Stimulated activated CD8-positive, alpha-beta memory T cell treated with anti-CD3 and anti-CD28 coated beads, Interleukin-4, amount 100 ng/mL, for 48 hours (primary cell): ENCODE results near the gene PMEPA1.

ENCODE experiments used
- DNase-seq: peaks from one replicate; pipeline ENCODE4 v3.0.0-alpha.2; 2020

The PMEPA1 gene

DNA sequence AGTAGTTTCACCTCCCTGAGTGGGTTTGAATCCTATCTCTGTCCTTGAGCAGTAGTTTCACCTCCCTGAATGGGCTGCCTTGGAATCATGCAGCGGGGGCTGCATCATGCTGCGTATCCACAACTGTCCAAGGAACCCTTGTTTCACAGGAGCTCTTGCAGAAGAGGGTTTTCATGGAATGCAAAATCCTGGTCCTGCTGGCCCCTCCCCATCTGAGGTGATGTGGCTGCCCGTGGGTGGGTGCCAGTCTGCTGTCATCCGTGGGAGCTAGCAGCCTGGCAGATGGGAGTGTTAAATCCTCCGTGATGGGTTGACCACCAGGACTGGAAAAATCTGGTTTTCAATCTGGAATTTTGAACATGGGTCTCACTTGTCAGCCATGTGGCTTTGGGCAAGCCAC is 111.3 kb downstream of the PMEPA1 start:
- DNase-seq: no peak
